Stimulated activated naive CD4-positive, alpha-beta T cell treated with Interleukin-2 at 50 U/mL for 16 hours (primary cell): ENCODE measurements around the gene CLEC4A.
"Not testable (repeated sequence)": the region's sequence is repeated elsewhere in the genome, so short reads cannot be mapped to it uniquely, and the experiment has no call there.

Experiments used
- DNase-seq: peaks from one replicate; lab custom pipeline; 2025; lab: John Stamatoyannopoulos, UW

Gene CLEC4A

GRCh38 chr12:8134398-8134930, 11.0 kb downstream of the CLEC4A start:
- DNase-seq = not testable (repeated sequence)

- DNase-seq = not testable (repeated sequence)
Measured at GRCh38 chr12:8141647-8142046, 18.2 kb downstream of the CLEC4A start.

DNA sequence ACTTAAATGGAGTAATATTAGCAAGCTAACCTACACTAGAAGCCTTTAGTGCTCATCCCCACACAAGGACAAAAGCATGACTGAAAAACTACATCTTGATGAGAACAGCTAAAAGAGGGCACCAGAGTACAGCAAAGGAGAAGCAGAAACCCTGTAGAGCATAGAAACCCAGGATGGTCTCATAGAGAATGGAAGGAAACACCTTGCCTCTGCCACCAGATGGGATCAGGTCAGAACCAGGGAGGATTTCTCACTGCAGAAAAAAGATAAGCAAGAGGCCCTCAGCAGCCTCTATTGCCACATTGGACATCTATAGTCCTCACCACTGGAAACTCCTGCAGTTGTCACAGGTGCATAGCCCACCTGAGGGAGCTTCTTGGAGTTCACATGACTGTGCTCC, 19.8 kb downstream of the CLEC4A start:
- DNase-seq = no peak

- DNase-seq = no peak
Measured at GRCh38 chr12:8145754-8146441, 22.5 kb downstream of the CLEC4A start.

GRCh38 chr12:8146442-8146771, 23.0 kb downstream of the CLEC4A start:
- DNase-seq = no peak

DNA sequence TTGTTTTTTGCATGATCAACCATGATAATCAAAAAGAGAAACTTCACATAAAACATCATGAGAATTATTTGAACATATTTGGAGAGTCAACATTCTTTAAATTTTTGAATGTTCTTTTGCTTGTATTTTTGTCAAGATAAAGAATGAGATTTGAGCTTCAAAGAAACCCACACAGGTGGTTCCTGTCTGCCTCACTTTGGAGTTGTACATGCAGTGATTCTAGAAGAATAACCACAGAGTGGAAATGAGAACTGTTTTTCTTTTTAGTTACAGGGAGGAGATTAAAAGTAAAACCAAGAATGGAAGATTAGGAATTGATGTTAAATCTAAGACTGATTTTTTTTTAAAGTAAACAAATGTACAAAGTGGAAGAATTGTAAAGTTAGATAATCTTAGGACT, 31.1 kb downstream of the CLEC4A start:
- DNase-seq = no peak

DNA sequence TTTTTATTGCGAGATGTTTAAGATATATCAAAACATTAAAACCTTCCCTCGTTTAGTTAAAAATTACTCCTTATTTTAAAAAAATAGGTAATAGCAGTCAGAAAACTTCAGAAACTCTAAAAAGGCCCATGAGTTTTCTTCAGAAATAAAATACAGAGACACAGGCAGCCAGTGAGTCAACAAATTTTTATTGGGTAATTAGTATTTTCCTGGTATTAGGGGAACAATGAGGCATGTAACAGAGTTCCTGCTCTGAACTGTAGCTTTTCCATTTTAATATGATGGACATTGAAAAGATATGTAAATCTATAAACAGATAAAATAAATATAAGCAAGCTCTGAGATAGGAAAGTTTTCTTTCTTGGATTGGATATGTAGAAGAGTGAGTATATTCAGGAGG, 33.0 kb downstream of the CLEC4A start:
- DNase-seq = no peak

GRCh38 chr12:8156845-8157244, 33.4 kb downstream of the CLEC4A start, which contains the start of gene ZNF705A:
Gene ZNF705A, plus strand, starts transcription at chr12:8157015. Its CDS starts 15,611 bp downstream, at chr12:8172626.
- no peak for DNase-seq

- DNase-seq = no peak
Measured at GRCh38 chr12:8157484-8158198, 34.2 kb downstream of the CLEC4A start.

DNA sequence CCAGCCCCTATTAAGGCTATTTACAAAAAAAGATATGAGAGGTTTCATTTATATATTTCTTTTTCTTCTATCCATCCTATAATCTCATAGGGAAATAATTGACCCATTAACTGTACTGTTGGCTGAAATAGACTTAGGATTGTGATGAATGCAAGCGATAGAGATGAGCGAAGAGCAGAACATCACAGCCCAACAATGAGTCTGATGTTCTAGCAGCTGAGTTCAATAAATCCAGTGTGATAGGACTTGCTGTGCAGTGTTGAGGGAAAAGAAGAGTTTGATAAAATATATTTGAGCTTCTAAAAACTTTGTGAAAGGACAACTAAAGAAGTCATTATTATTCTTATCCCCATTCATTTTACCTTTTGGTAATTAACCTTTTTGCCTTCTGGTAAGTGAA, 49.5 kb downstream of the CLEC4A start:
- DNase-seq = not testable (repeated sequence)

GRCh38 chr12:8179989-8180585, 56.7 kb downstream of the CLEC4A start:
- peak; percentile 54 for DNase-seq

- not testable (repeated sequence) for DNase-seq
Measured at GRCh38 chr12:8181271-8181670, 57.9 kb downstream of the CLEC4A start.

GRCh38 chr12:8182923-8183322, 59.5 kb downstream of the CLEC4A start:
- DNase-seq = not testable (repeated sequence)

DNA sequence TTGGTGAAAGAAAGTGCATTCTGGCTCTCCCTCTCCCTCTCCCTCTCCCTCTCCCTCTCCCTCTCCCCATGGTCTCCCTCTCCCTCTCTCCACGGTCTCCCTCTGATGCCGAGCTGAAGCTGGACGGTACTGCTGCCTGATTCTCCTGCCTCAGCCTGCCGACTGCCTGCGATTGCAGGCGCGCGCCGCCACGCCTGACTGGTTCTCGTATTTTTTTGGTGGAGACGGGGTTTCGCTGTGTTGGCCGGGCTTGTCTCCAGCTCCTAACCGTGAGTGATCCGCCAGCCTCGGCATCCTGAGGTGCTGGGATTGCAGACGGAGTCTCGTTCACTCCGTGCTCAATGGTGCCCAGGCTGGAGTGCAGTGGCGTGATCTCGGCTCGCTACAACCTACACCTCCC, 59.9 kb downstream of the CLEC4A start:
- DNase-seq = not testable (repeated sequence)

- not testable (repeated sequence) for DNase-seq
Measured at GRCh38 chr12:8184206-8184605, 60.8 kb downstream of the CLEC4A start.

- DNase-seq = not testable (repeated sequence)
Measured at GRCh38 chr12:8188088-8188487, 64.7 kb downstream of the CLEC4A start.
